Anterior cingulate cortex (tissue), 58 donors: Measurements from ENCODE around the gene PLA2G10.
A peak's percentile ranks its signal among the peaks of the same experiment; 100 is the strongest.
"Not testable (repeated sequence)": the region's sequence is repeated elsewhere in the genome, so short reads cannot be mapped to it uniquely, and the experiment has no call there.

Experiments
- DNase-seq, 58 donors: peaks; one replicate each; lab custom pipeline; 2025; lab: John Stamatoyannopoulos, UW

PLA2G10 gene

GRCh38 chr16:14667347-14668266 lies 26.5 kb downstream of the PLA2G10 start:
- DNase-seq = no peak

GRCh38 chr16:14658063-14658462 lies 36.0 kb downstream of the PLA2G10 start:
- DNase-seq = peak in 1 of 58 donors; percentile 7

- no peak for DNase-seq
Measured at GRCh38 chr16:14652726-14653125, 41.4 kb downstream of the PLA2G10 start.

GRCh38 chr16:14650629-14651028 lies 43.5 kb downstream of the PLA2G10 start:
- no peak for DNase-seq

GRCh38 chr16:14649816-14650215 lies 44.3 kb downstream of the PLA2G10 start:
- no peak for DNase-seq

- no peak for DNase-seq
Measured at GRCh38 chr16:14641926-14642325, 52.2 kb downstream of the PLA2G10 start.

GRCh38 chr16:14641206-14641605 lies 52.9 kb downstream of the PLA2G10 start:
- no peak for DNase-seq

GRCh38 chr16:14640538-14640937 lies 53.6 kb downstream of the PLA2G10 start:
- no peak for DNase-seq

GRCh38 chr16:14636951-14637240 lies 57.2 kb downstream of the PLA2G10 start:
- DNase-seq = not testable (repeated sequence)

- not testable (repeated sequence) for DNase-seq
Measured at GRCh38 chr16:14636179-14636950, 57.7 kb downstream of the PLA2G10 start.

GRCh38 chr16:14635395-14636165 lies 58.5 kb downstream of the PLA2G10 start:
- no peak for DNase-seq

- DNase-seq = no peak
Measured at GRCh38 chr16:14634389-14634725, 59.8 kb downstream of the PLA2G10 start.

- DNase-seq = peak; percentile 80 to 99 (median 97)
Measured at GRCh38 chr16:14632693-14633569, 61.2 kb downstream of the PLA2G10 start, which contains the start of gene BFAR. BFAR (plus strand) TSS chr16:14632951; CDS start chr16:14644347, 11,396 bp downstream.

GRCh38 chr16:14630620-14631330 lies 63.3 kb downstream of the PLA2G10 start:
- peak in 1 of 58 donors; percentile 29 for DNase-seq

- DNase-seq = peak; percentile 31 to 94 (median 89)
Measured at GRCh38 chr16:14629919-14630619, 64.0 kb downstream of the PLA2G10 start, which contains the start of gene PARN. PARN (minus strand) TSS chr16:14630260; CDS start chr16:14630125, 135 bp downstream.

- peak in 4 of 58 donors; percentile 10 to 48 (median 32) for DNase-seq
Measured at GRCh38 chr16:14629612-14629918, 64.5 kb downstream of the PLA2G10 start.

- DNase-seq = no peak
Measured at GRCh38 chr16:14628806-14629611, 65.1 kb downstream of the PLA2G10 start.

GRCh38 chr16:14627078-14627477 lies 67.0 kb downstream of the PLA2G10 start:
- no peak for DNase-seq
